Kidney epithelial cell (primary cell): ENCODE results near the gene PLCB1. TPM values are rescaled to one million over a fixed set of nuclear protein-coding genes. Genes with fewer than 3 reads are reported as not detected.

Experiments used
- DNase-seq: peaks from one replicate; pipeline ENCODE4 v3.0.0-alpha.2; 2010; ENCODE audit warnings: low read depth
- H3K27me3 ChIP-seq: 2 replicates; pipeline ENCODE4 v1.6.0; 2011; ENCODE audit warnings: low read length; ENCODE audit not compliant: control insufficient read depth, insufficient read depth
- H3K36me3 ChIP-seq: 2 replicates; pipeline ENCODE4 v1.5.1; 2011; ENCODE audit warnings: low read length; ENCODE audit not compliant: control insufficient read depth, insufficient read depth
- H3K4me3 ChIP-seq: 2 replicates; pipeline ENCODE4 v1.5.1; 2011; ENCODE audit warnings: low read depth, mild to moderate bottlenecking, control low read depth, low read length
- CTCF ChIP-seq: IDR thresholded peaks from 2 replicates; pipeline ENCODE4 v1.5.1; 2011; ENCODE audit warnings: mild to moderate bottlenecking, moderate library complexity, low read length, control low read depth, inconsistent platforms; ENCODE audit not compliant: insufficient read depth, poor library complexity, severe bottlenecking
- total RNA-seq: library from RNA; depleted of rRNA; stranded (reverse); fragments of >200 nt; gene quantifications from 2 replicates; pipeline ENCODE4 v1.2.3, GENCODE V29; 2015

PLCB1 gene
- total RNA-seq, 1 donor from 2014 or later: 5.1 TPM

GRCh38 chr20:8361779-8362178 lies 229.7 kb downstream of the PLCB1 start:
- H3K4me3 ChIP-seq: no peak overlapping the region
- H3K36me3 ChIP-seq: no peaks in the 10 kb centered on the region
- no peak for DNase-seq
- H3K27me3 ChIP-seq: no peaks in the 10 kb centered on the region
- TF ChIP-seq CTCF: no peak

- H3K27me3 ChIP-seq: no peaks in the 10 kb centered on the region
- no peak for DNase-seq
- no peaks in the 10 kb centered on the region for H3K36me3 ChIP-seq
Measured at GRCh38 chr20:8362457-8362856, 230.4 kb downstream of the PLCB1 start.

GRCh38 chr20:8363970-8364733 lies 232.1 kb downstream of the PLCB1 start:
- no peak for DNase-seq
- no peak overlapping the region for H3K4me3 ChIP-seq
- H3K36me3 ChIP-seq: no peaks in the 10 kb centered on the region
- no peaks in the 10 kb centered on the region for H3K27me3 ChIP-seq
- no peak for TF ChIP-seq CTCF

More at GRCh38 chr20:8362457-8362856, 230.4 kb downstream of the PLCB1 start:
- TF ChIP-seq CTCF: no peak
- no peak overlapping the region for H3K4me3 ChIP-seq

GRCh38 chr20:8364734-8365078 lies 232.6 kb downstream of the PLCB1 start:
- TF ChIP-seq CTCF: no peak
- Histone ChIP-seq H3K4me3 (no peak overlapping the region), H3K27me3 (no peaks in the 10 kb centered on the region), H3K36me3 (no peaks in the 10 kb centered on the region)
- no peak for DNase-seq

- no peaks in the 10 kb centered on the region for H3K36me3 ChIP-seq
- no peak overlapping the region for H3K4me3 ChIP-seq
- no peak for TF ChIP-seq CTCF
- no peaks in the 10 kb centered on the region for H3K27me3 ChIP-seq
- no peak for DNase-seq
Measured at GRCh38 chr20:8365634-8366033, 233.6 kb downstream of the PLCB1 start.
